H4 (cell line): ENCODE measurements around the gene KIF26A. TPM values are rescaled to one million over a fixed set of nuclear protein-coding genes. Genes with fewer than 3 reads are reported as not detected.

Source experiments
- DNase-seq: peaks from one replicate; pipeline ENCODE4 v3.0.0-alpha.2; 2015; ENCODE audit warnings: low spot score
- total RNA-seq: library from RNA; depleted of rRNA; stranded (reverse); fragments of >200 nt; shearing (Covaris generic); gene quantifications from 2 replicates; pipeline ENCODE4 v1.2.3, GENCODE V29; 2014

Gene KIF26A
- total RNA-seq, 1 experiment from 2014 or later: 0.77 TPM

- DNase-seq: peak; percentile 33
These were observed 7.3 kb upstream of the KIF26A start for GRCh38 chr14:104130974-104131651.

- no peak for DNase-seq
These were observed 6.2 kb upstream of the KIF26A start for GRCh38 chr14:104131968-104132732.

GRCh38 chr14:104132981-104133380 is 5.4 kb upstream of the KIF26A start:
- no peak for DNase-seq

GRCh38 chr14:104133496-104133895 is 4.9 kb upstream of the KIF26A start:
- DNase-seq: no peak

GRCh38 chr14:104134061-104134965 is 4.1 kb upstream of the KIF26A start:
- DNase-seq: no peak

DNA sequence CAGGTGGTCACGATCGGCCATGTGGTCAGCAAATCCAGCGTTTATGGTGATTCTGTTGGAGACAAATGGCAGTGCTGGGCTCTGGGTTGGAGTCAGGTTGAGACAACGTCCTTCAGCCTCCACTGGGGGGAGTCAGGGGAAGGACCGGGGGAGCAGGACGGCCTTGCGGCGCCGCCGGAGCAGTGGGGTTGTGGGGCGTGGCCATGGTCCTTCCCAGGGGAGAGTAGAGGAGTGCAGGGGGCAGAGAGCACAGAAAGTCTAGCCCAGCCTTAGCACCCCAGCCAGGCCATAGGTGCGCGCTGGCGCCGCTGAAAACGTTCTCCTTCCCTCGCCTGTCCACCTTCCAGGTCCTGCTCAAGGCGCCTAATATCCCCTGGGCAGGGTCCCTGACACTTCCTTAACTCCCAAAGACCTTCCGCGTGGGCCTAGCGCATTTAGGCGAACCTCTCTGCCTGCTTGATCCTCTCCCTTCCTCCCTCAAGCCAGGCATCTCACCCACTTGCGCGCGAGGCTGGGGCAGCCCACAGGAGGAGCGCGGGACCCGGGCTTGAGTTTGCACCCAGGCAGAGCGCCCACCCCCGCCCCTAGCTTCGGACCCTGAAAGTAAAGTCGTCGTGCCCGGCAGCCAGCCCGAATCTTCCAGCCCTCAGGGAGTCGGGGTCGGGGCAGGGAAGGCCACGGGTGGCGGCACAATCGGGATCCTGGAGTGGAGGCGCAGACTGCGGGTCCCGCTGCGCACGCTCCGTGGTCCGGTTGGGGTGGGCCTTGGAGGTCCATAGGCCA is 3.1 kb upstream of the KIF26A start:
- peak; percentile 44 for DNase-seq

GRCh38 chr14:104135904-104136471 is 2.4 kb upstream of the KIF26A start:
- DNase-seq: no peak

GRCh38 chr14:104136472-104137296 is 1.7 kb upstream of the KIF26A start:
- DNase-seq: no peak

DNA sequence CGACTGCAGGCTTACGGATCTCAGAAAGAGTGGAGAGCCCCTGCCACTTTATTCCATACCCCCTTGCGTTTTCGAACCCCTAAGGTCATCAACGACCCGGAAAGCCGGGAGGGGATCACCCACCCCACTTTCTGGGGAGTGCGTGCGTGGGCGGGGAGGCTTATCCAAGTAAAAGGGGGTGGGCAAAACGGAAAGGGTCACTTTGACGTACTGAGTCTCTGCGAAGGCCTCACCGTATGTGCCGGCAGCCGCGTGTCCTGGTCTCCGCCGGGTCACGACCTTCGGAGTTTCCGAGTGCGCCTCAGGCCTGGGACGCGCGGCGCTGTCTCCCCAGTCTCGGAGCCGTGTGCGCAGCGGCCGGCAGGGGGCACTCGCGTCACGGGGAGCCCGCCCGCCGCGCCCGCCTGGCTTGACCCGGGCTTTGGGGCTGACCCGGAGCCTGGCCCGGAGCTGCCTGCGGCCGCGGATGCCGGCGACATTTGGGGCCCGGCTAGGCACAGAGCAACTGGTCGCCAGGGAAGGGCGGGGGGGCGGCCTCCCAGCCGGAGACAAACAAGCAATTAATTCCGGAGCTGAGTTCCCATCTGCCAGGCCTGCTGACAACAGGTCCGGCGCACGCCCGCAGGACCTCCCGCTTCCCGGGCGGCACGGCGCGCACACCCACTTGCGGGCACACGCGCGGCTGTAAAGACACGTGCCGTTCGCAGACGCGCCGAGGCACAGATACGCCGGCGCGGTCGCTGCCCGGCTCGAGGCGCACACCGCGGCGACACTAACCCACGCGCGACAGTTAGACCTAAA is 890 bp upstream of the KIF26A start:
- peak; percentile 31 for DNase-seq

GRCh38 chr14:104138718-104139459 is 502 bp downstream of the KIF26A start:
- DNase-seq: no peak

- no peak for DNase-seq
These were observed 1.2 kb downstream of the KIF26A start for GRCh38 chr14:104139460-104140212.

- no peak for DNase-seq
These were observed 1.8 kb downstream of the KIF26A start for GRCh38 chr14:104140213-104140462.

- DNase-seq: no peak
These were observed 2.3 kb downstream of the KIF26A start for GRCh38 chr14:104140463-104141331.

GRCh38 chr14:104141621-104142091 is 3.3 kb downstream of the KIF26A start:
- DNase-seq: no peak

DNA sequence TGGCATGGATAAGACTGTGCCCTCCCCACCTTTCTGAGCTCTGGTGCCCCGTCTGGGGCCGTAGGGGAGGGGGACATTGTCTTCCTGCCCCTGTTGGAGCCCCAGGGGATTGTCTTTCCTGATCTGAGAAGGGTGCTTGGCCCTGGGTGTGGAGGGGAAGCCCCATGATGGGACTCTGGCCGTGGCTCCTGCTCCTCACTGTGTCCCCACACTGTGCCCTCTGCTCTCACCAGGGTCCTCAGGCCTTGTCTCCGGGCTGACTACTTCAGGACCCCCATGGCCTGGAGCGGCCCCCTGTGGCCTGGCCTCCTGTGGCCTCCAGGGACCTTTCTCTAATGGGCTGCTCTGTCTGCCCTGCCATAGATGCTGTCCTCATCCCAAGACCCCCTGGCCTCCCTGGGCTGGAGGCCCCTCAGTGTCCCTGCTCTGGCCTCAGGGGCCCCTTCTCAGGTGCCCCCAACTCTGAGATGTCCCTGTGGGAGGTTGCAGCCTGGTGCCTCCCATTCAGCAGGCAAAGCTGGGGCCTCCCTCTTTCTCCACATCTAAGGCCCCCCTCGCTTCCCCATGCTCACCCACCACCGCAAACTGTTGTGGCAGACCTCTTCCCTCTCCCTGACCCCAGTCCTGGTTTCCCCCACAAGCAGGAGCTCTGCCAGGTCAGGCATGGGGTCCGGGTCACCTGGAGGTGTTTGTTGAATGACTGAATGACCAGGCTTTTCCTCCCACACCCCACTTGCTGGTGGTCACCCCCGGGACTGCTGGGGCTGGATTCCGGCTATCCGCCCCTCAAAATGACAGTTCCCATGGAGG is 4.0 kb downstream of the KIF26A start:
- DNase-seq: no peak

- DNase-seq: no peak
These were observed 4.6 kb downstream of the KIF26A start for GRCh38 chr14:104142946-104143470.
